ENCODE measurements around the gene LRRN3. TPM values are rescaled to one million over a fixed set of nuclear protein-coding genes. Genes with fewer than 3 reads are reported as not detected.
A peak's percentile ranks its signal among the peaks of the same experiment; 100 is the strongest.

Gene LRRN3
- total and polyA plus RNA-seq, 8 donors = 0.30 to 1.3 (median 0.46) TPM; not detected in 1

DNA sequence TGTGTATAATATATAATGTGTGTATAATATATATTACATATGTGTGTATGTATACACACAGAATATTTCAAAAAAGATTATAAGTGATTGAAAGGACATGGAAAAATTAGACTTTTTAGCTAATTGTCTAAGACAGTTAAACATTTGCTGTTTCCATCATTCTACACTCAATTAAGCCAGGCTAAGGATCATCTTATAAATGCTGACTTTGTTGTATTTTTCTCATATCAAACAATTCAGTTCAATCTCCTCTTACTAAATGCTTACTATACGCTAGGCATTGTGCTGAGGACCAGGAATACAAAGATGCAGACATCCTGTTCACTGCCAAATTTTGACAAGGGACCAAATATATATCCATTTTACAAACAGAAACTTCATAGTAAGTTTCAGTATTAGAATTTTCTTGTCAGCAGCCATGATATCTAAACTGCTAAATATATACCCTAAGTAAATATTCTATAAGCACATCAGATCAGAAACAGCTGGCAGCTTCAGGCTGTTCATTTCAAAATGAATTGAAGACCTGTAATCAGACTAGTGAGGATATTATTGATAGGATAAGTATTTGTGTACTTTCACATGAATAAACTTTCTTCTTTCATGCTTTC is 10.3 kb upstream of the LRRN3 start:
- DNase-seq (no peak), FAIRE-seq (no peak), ATAC-seq (no peak)
- Histone ChIP-seq H3K36me3 (no peaks in the 10 kb centered on the region), H3K27me3 (no peaks in the 10 kb centered on the region), H3K4me3 (no peak overlapping the region), H3K4me1 (no peaks in the 10 kb centered on the region), H3K27ac (no peak overlapping the region), H3K9me3 (no peaks in the 10 kb centered on the region)
- WGBS, 2 donors = 95 to 98% methylated on average over 1 of the region's 1 CpG
- TF ChIP-seq CTCF (IDR thresholded peaks at IDR 0.05) = no peak
- intact Hi-C loops (cut with DNase I) = no loop called here

GRCh38 chr7:111081546-111082267 is 9.2 kb upstream of the LRRN3 start:
- DNase-seq (no peak), ATAC-seq (no peak), FAIRE-seq (no peak)
- Histone ChIP-seq H3K4me1 (no peaks in the 10 kb centered on the region), H3K27me3 (no peaks in the 10 kb centered on the region), H3K36me3 (no peaks in the 10 kb centered on the region), H3K9me3 (no peaks in the 10 kb centered on the region), H3K4me3 (no peak overlapping the region), H3K27ac (no peak overlapping the region)
- intact Hi-C loops (cut with DNase I) = no loop called here
- WGBS, 2 donors = 87 to 94% methylated on average over 4 of the region's 4 CpGs
- TF ChIP-seq CTCF (IDR thresholded peaks at IDR 0.05) = no peak

- WGBS, 2 donors = 62 to 65% methylated on average over 4 of the region's 4 CpGs
- no peak overlapping the region for H3K4me3 ChIP-seq
- FAIRE-seq (no peak), ATAC-seq (no peak), DNase-seq (no peak)
- no peaks in the 10 kb centered on the region for H3K4me1 ChIP-seq
- no peaks in the 10 kb centered on the region for H3K27me3 ChIP-seq
- no peak for TF ChIP-seq CTCF (IDR thresholded peaks at IDR 0.05)
- H3K36me3 ChIP-seq = no peaks in the 10 kb centered on the region
- intact Hi-C loops (cut with DNase I) = no loop called here
- H3K27ac ChIP-seq = no peak overlapping the region
- H3K9me3 ChIP-seq = no peaks in the 10 kb centered on the region
Measured at GRCh38 chr7:111082351-111082750, 8.6 kb upstream of the LRRN3 start.

DNA sequence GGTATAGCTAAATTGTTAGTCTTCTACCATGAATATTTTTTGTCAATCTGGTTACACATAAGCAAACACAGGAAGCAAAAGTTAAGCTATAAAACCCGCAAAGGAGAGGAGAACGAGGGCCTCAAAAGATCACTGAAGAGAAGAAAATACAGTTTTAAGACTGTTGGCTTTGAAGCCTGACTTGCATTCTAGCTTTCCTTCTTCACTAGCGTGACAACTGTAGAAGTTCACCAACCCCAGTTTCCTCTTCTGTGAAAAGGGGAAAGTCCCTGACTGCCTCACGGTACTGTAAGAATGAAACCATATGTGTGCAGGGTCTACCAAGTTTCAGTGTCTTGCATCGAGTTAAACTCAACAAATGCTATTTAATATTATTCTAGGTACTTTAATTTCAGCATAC is 7.5 kb upstream of the LRRN3 start:
- no peak for DNase-seq
- intact Hi-C loops (cut with DNase I) = no loop called here
- H3K27ac ChIP-seq = no peak overlapping the region
- no peaks in the 10 kb centered on the region for H3K27me3 ChIP-seq
- H3K36me3 ChIP-seq = no peaks in the 10 kb centered on the region
- FAIRE-seq = no peak
- H3K4me3 ChIP-seq = no peak overlapping the region
- ATAC-seq = peak in 2 of 4 donors; percentile 40 to 50
- no peak for TF ChIP-seq CTCF (IDR thresholded peaks at IDR 0.05)
- WGBS, 2 donors = 79 to 90% methylated on average over 5 of the region's 5 CpGs
- H3K9me3 ChIP-seq = no peaks in the 10 kb centered on the region
- H3K4me1 ChIP-seq = no peaks in the 10 kb centered on the region

DNA sequence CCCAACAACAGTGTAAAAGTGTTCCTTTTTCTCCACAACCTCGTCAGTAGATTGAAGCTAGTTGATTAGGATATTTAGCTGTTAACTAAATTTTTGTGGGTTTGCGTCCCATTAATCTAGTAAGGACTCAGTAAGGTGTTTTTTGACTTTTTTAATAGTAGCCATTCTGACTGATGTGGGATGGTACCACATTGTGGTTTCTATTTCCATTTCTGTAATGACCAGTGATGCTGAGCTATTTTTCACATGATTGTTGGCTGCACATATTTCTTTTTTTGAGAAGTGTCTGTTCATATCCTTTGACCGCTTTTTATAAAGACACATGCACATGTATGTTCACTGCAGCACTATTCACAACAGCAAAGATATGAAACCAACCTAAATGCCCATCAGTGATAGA is 5.6 kb upstream of the LRRN3 start:
- H3K27me3 ChIP-seq = no peaks in the 10 kb centered on the region
- no peak overlapping the region for H3K4me3 ChIP-seq
- H3K4me1 ChIP-seq = no peaks in the 10 kb centered on the region
- H3K9me3 ChIP-seq = no peaks in the 10 kb centered on the region
- DNase-seq (no peak), FAIRE-seq (no peak), ATAC-seq (no peak)
- intact Hi-C loops (cut with DNase I) = no loop called here
- 93% methylated on average over 3 of the region's 3 CpGs for WGBS, 2 donors
- no peaks in the 10 kb centered on the region for H3K36me3 ChIP-seq
- H3K27ac ChIP-seq = no peak overlapping the region
- no peak for TF ChIP-seq CTCF (IDR thresholded peaks at IDR 0.05)
